DND-41 (cell line): Measurements from ENCODE around the gene CTSF.

Experiments used
- CTCF ChIP-seq: IDR thresholded peaks from 2 replicates; pipeline ENCODE4 v1.5.1; 2012; ENCODE audit warnings: borderline replicate concordance, low read length, moderate library complexity, mild to moderate bottlenecking; ENCODE audit not compliant: poor library complexity, severe bottlenecking; ENCODE audit errors: extremely low read depth
- EZH2 ChIP-seq: IDR thresholded peaks from 3 replicates; pipeline ENCODE4 v1.6.1; 2012; ENCODE audit warnings: borderline replicate concordance, low read depth, mild to moderate bottlenecking, moderate library complexity, low read length, inconsistent platforms; ENCODE audit not compliant: severe bottlenecking

- TF ChIP-seq EZH2: no peak
- no peak for TF ChIP-seq CTCF
Observed at GRCh38 chr11:66598993-66599392, 30.6 kb upstream of the CTSF start.
